K562 (cell line): Measurements from ENCODE around the gene CSMD2. TPM values are rescaled to one million over a fixed set of nuclear protein-coding genes. Genes with fewer than 3 reads are reported as not detected.

Experiments
- KDM1A ChIP-seq, 2 experiments: fragments of 450-650 bp; IDR thresholded peaks; 2 replicates each; pipeline ENCODE4 v1.6.1; 2016; ENCODE audit warnings: mild to moderate bottlenecking in 2 of 2
- MAFF ChIP-seq: IDR thresholded peaks from 2 replicates; pipeline ENCODE4 v1.6.1; 2012; ENCODE audit warnings: low read length, improper control_type of control experiment
- NFYB ChIP-seq: IDR thresholded peaks from 2 replicates; pipeline ENCODE4 v1.6.1; 2011; ENCODE audit warnings: mild to moderate bottlenecking, moderate library complexity; ENCODE audit not compliant: insufficient read length; ENCODE audit errors: extremely low read depth
- PCBP1 ChIP-seq: fragments of 200-400 bp; formaldehyde crosslinking; IDR thresholded peaks from 2 replicates; pipeline ENCODE4 v1.6.1; 2018; ENCODE audit warnings: mild to moderate bottlenecking, low read depth, low read length; ENCODE audit not compliant: poor library complexity, severe bottlenecking
- PHB ChIP-seq: fragments of 250-450 bp; sonication (Bioruptor Pico); IDR thresholded peaks from 2 replicates; pipeline ENCODE4 v1.5.0; 2021
- PHF21A ChIP-seq: fragments of 450-650 bp; IDR thresholded peaks from 2 replicates; pipeline ENCODE4 v1.6.1; 2017; ENCODE audit warnings: low read depth, borderline replicate concordance
- PRMT5 ChIP-seq: sonication (generic); formaldehyde crosslinking; IDR thresholded peaks from 2 replicates; pipeline ENCODE4 v1.5.0; 2020; ENCODE audit warnings: missing genetic modification reagents
- RBM34 ChIP-seq: fragments of 200-400 bp; formaldehyde crosslinking; IDR thresholded peaks from 2 replicates; pipeline ENCODE4 v1.6.1; 2018; ENCODE audit warnings: low read length, borderline replicate concordance; ENCODE audit not compliant: insufficient read depth
- ZNF311 ChIP-seq: fragments of 250-450 bp; sonication (Bioruptor Pico); IDR thresholded peaks from 2 replicates; pipeline ENCODE4 v1.4.0; 2020; ENCODE audit warnings: mild to moderate bottlenecking, moderate library complexity
- ZNF407 ChIP-seq: fragments of 450-650 bp; IDR thresholded peaks from 2 replicates; pipeline ENCODE4 v1.6.1; 2016; ENCODE audit warnings: low read depth
- polyA plus RNA-seq, 8 experiments: library from polyadenylated mRNA; depleted of rRNA in 4 of 8; stranded (reverse) in 5 of 8; unstranded in 3 of 8; fragments of >200 nt; fragmentation: Nextera tagmentation in 2 of 8; fragmentation: Illumina TruSeq in 1 of 8; extraction: Ambion mirVana in 2 of 8; extraction: Trizol in 1 of 8; gene quantifications; 2 replicates each; pipeline versions ENCODE4 v1.2.1 to v1.2.3, GENCODE V29; 2011 to 2014; ENCODE audit warnings: inconsistent platforms in 1 of 8, missing spikeins in 1 of 8
- total RNA-seq, 7 experiments: library from RNA; depleted of rRNA in 6 of 7; stranded (reverse); fragments of >200 nt in 6 of 7; fragmentation: Illumina TruSeq in 2 of 7; extraction: Trizol in 2 of 7; gene quantifications; 2 replicates each; pipeline versions ENCODE4 v1.2.1 to v1.2.3, GENCODE V29; 2011 to 2021; ENCODE audit warnings: low replicate concordance in 1 of 7
- TF ChIP-seq, protein P1 (sequence below): fragments of 450-650 bp; formaldehyde crosslinking; IDR thresholded peaks from 2 replicates; pipeline ENCODE4 v1.4.0; 2022; ENCODE audit warnings: mild to moderate bottlenecking, moderate library complexity
- TF ChIP-seq, protein P2 (sequence below): fragments of 450-650 bp; IDR thresholded peaks from 2 replicates; pipeline ENCODE4 v1.6.1; 2016; ENCODE audit warnings: borderline replicate concordance
- TF ChIP-seq, protein P3 (sequence below): sonication (generic); formaldehyde crosslinking; IDR thresholded peaks from 2 replicates; pipeline ENCODE4 v1.8.1; 2023; ENCODE audit warnings: missing genetic modification reagents, mild to moderate bottlenecking, borderline replicate concordance

CSMD2 gene
- total and polyA plus RNA-seq, 9 of the 15 experiments (the other 6 are each of a cell fraction or from before 2014, with no cell fraction given): not detected

DNA sequence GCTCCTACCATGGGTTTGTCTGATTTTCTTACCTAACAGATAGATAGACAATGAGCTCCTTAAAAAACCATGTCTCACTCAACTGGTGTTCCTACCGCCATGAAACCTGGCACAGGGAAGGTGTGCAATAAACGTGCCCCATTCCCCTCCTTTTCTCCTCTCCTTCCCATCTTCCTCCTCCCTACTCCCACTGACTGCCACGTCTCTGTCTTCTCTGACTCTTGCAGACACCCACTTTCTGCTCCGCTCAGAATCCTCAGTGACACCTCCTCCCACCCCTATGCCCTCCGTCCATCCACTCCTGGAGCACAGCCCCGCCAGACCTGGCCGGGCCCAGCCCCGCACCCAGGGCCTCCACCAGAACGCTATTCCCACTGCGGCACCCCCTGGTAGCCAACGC, 248.2 kb downstream of the CSMD2 start (continued):
- TF ChIP-seq, protein P1, sequence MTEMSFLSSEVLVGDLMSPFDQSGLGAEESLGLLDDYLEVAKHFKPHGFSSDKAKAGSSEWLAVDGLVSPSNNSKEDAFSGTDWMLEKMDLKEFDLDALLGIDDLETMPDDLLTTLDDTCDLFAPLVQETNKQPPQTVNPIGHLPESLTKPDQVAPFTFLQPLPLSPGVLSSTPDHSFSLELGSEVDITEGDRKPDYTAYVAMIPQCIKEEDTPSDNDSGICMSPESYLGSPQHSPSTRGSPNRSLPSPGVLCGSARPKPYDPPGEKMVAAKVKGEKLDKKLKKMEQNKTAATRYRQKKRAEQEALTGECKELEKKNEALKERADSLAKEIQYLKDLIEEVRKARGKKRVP: no peak
- TF ChIP-seq ZNF311 (CRISPR knock-in tag) (no peak), RBM34 (no peak), PHB (CRISPR knock-in tag) (no peak), NFYB (no peak), ZNF407 (no peak), PRMT5 (CRISPR knock-in tag) (no peak), PCBP1 (no peak), MAFF (no peak), KDM1A (IDR thresholded peaks at IDR 0.05) (no peak), PHF21A (no peak)
- TF ChIP-seq, protein P2, sequence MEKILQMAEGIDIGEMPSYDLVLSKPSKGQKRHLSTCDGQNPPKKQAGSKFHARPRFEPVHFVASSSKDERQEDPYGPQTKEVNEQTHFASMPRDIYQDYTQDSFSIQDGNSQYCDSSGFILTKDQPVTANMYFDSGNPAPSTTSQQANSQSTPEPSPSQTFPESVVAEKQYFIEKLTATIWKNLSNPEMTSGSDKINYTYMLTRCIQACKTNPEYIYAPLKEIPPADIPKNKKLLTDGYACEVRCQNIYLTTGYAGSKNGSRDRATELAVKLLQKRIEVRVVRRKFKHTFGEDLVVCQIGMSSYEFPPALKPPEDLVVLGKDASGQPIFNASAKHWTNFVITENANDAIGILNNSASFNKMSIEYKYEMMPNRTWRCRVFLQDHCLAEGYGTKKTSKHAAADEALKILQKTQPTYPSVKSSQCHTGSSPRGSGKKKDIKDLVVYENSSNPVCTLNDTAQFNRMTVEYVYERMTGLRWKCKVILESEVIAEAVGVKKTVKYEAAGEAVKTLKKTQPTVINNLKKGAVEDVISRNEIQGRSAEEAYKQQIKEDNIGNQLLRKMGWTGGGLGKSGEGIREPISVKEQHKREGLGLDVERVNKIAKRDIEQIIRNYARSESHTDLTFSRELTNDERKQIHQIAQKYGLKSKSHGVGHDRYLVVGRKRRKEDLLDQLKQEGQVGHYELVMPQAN: no peak
- TF ChIP-seq, protein P3, sequence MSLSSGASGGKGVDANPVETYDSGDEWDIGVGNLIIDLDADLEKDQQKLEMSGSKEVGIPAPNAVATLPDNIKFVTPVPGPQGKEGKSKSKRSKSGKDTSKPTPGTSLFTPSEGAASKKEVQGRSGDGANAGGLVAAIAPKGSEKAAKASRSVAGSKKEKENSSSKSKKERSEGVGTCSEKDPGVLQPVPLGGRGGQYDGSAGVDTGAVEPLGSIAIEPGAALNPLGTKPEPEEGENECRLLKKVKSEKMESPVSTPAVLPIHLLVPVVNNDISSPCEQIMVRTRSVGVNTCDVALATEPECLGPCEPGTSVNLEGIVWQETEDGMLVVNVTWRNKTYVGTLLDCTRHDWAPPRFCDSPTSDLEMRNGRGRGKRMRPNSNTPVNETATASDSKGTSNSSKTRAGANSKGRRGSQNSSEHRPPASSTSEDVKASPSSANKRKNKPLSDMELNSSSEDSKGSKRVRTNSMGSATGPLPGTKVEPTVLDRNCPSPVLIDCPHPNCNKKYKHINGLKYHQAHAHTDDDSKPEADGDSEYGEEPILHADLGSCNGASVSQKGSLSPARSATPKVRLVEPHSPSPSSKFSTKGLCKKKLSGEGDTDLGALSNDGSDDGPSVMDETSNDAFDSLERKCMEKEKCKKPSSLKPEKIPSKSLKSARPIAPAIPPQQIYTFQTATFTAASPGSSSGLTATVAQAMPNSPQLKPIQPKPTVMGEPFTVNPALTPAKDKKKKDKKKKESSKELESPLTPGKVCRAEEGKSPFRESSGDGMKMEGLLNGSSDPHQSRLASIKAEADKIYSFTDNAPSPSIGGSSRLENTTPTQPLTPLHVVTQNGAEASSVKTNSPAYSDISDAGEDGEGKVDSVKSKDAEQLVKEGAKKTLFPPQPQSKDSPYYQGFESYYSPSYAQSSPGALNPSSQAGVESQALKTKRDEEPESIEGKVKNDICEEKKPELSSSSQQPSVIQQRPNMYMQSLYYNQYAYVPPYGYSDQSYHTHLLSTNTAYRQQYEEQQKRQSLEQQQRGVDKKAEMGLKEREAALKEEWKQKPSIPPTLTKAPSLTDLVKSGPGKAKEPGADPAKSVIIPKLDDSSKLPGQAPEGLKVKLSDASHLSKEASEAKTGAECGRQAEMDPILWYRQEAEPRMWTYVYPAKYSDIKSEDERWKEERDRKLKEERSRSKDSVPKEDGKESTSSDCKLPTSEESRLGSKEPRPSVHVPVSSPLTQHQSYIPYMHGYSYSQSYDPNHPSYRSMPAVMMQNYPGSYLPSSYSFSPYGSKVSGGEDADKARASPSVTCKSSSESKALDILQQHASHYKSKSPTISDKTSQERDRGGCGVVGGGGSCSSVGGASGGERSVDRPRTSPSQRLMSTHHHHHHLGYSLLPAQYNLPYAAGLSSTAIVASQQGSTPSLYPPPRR (CRISPR knock-in tag): no peak
